GM12892 (cell line): ENCODE measurements around the gene ARHGAP15.

ENCODE experiments used
- POLR2A ChIP-seq: IDR thresholded peaks from 2 replicates; pipeline ENCODE4 v1.6.1; 2011; ENCODE audit warnings: low read depth, low read length, control low read depth
- TAF1 ChIP-seq: IDR thresholded peaks from 2 replicates; pipeline ENCODE4 v1.6.1; 2011; ENCODE audit warnings: low read depth, mild to moderate bottlenecking, control low read depth, low read length, borderline replicate concordance

- TF ChIP-seq TAF1 (no peak), POLR2A (no peak)
Measured at GRCh38 chr2:143689541-143689940, 560.3 kb downstream of the ARHGAP15 start.
